ENCODE data around the gene ADGRG7.

Gene ADGRG7

GRCh38 chr3:100743535-100743934 lies 134.1 kb downstream of the ADGRG7 start:
- no peak for DNase-seq (ENCODE audit: low spot score)
- in situ Hi-C loops (cut with MboI; ENCODE audit: low pct_unique_long_range_greater_than_20kb, low sequenced_read_pairs, unreplicated experiment): no loop called here
- no peak for TF ChIP-seq CTCF (IDR thresholded peaks at IDR 0.05; ENCODE audit: extremely low read depth, insufficient read depth, missing control alignments)

GRCh38 chr3:100744671-100745070 lies 135.3 kb downstream of the ADGRG7 start:
- no peak for DNase-seq (ENCODE audit: low spot score)
- in situ Hi-C loops (cut with MboI; ENCODE audit: low pct_unique_long_range_greater_than_20kb, low sequenced_read_pairs, unreplicated experiment): no loop called here
- TF ChIP-seq CTCF (IDR thresholded peaks at IDR 0.05; ENCODE audit: extremely low read depth, insufficient read depth, missing control alignments): no peak
